BJ (cell line): ENCODE results near the gene NMRAL1. TPM values are rescaled to one million over a fixed set of nuclear protein-coding genes. Genes with fewer than 3 reads are reported as not detected.

Source experiments
- CTCF ChIA-PET: fragments of 350-600 bp; formaldehyde crosslinking; extraction: SDS; loops from one replicate; lab custom pipeline; 2021; ENCODE audit warnings: antibody characterized with exemption, inconsistent platforms; lab: Yijun Ruan, JAX
- POLR2A ChIA-PET: fragments of 300-600 bp; sonication (Branson Sonifier 250); formaldehyde crosslinking; extraction: SDS; loops from one replicate; lab custom pipeline; 2021; ENCODE audit warnings: antibody characterized with exemption; lab: Charles Lee
- DNase-seq: peaks from one replicate; pipeline ENCODE4 v3.0.0-alpha.2; 2011; ENCODE audit warnings: low read depth
- H3K27me3 ChIP-seq: 2 replicates; pipeline ENCODE4 v1.6.0; 2011; ENCODE audit warnings: low read length; ENCODE audit not compliant: control insufficient read depth, insufficient read depth
- H3K36me3 ChIP-seq: 2 replicates; pipeline ENCODE4 v1.5.1; 2011; ENCODE audit warnings: low read length; ENCODE audit not compliant: control insufficient read depth, insufficient read depth
- H3K4me3 ChIP-seq: 2 replicates; pipeline ENCODE4 v1.5.1; 2011; ENCODE audit warnings: low read depth, mild to moderate bottlenecking, control low read depth, low read length
- polyA plus RNA-seq: library from polyadenylated mRNA; depleted of rRNA; stranded (reverse); fragments of >200 nt; gene quantifications from 2 replicates; pipeline ENCODE4 v1.2.3, GENCODE V29; 2011
- TF ChIP-seq, protein P1 (sequence below): IDR thresholded peaks from 2 replicates; pipeline ENCODE4 v1.5.1; 2011; ENCODE audit warnings: low read depth, mild to moderate bottlenecking, control low read depth, inconsistent platforms, low read length, moderate library complexity; ENCODE audit not compliant: insufficient read depth

The NMRAL1 gene
- polyA plus RNA-seq, 1 experiment = 78.0 TPM

GRCh38 chr16:4420505-4421105 lies 53.8 kb downstream of the NMRAL1 start:
- Histone ChIP-seq H3K27me3 (no peaks in the 10 kb centered on the region), H3K36me3 (no peaks in the 10 kb centered on the region), H3K4me3 (no peak overlapping the region)
- DNase-seq = no peak
- ChIA-PET CTCF (no interaction called here), POLR2A (no interaction called here)
- TF ChIP-seq, protein P1, sequence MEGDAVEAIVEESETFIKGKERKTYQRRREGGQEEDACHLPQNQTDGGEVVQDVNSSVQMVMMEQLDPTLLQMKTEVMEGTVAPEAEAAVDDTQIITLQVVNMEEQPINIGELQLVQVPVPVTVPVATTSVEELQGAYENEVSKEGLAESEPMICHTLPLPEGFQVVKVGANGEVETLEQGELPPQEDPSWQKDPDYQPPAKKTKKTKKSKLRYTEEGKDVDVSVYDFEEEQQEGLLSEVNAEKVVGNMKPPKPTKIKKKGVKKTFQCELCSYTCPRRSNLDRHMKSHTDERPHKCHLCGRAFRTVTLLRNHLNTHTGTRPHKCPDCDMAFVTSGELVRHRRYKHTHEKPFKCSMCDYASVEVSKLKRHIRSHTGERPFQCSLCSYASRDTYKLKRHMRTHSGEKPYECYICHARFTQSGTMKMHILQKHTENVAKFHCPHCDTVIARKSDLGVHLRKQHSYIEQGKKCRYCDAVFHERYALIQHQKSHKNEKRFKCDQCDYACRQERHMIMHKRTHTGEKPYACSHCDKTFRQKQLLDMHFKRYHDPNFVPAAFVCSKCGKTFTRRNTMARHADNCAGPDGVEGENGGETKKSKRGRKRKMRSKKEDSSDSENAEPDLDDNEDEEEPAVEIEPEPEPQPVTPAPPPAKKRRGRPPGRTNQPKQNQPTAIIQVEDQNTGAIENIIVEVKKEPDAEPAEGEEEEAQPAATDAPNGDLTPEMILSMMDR = no peak

- ChIA-PET CTCF (interaction anchor here (0.6 to 2.9 kb wide), 3 partner anchors 16 to 482 kb away, joined by 4 to 10 read pairs (median 4); no protein-coding TSS in a partner anchor), POLR2A (interaction anchor here (0.6 kb wide), 1 partner anchor 44 kb away, joined by 3 read pairs; no protein-coding TSS in a partner anchor)
- TF ChIP-seq, protein P1 = no peak
- Histone ChIP-seq H3K4me3 (no peak overlapping the region), H3K27me3 (no peaks in the 10 kb centered on the region), H3K36me3 (no peaks in the 10 kb centered on the region)
- DNase-seq = no peak
Observed at GRCh38 chr16:4419402-4419959, 54.9 kb downstream of the NMRAL1 start.

GRCh38 chr16:4416200-4417032 lies 58.0 kb downstream of the NMRAL1 start, which contains the start of gene CORO7:
TSS of gene CORO7 (minus strand) at chr16:4416596. CDS start at chr16:4416518, 78 bp downstream.
- Histone ChIP-seq H3K36me3 (peaks cover 5% of the 10 kb centered on the region), H3K27me3 (no peaks in the 10 kb centered on the region), H3K4me3 (peak within 1 kb of the TSS; percentile 87)
- ChIA-PET POLR2A (no interaction called here), CTCF (interaction anchor here (0.8 to 2.5 kb wide), 5 partner anchors 14 to 134 kb away, joined by 3 to 14 read pairs (median 3); no protein-coding TSS in a partner anchor)
- TF ChIP-seq, protein P1 = no peak
- peak; percentile 50 for DNase-seq

- H3K27me3 ChIP-seq = no peaks in the 10 kb centered on the region
- POLR2A ChIA-PET = no interaction called here
- CTCF ChIA-PET = interaction anchor here (0.8 to 2.5 kb wide), 5 partner anchors 13 to 134 kb away, joined by 3 to 14 read pairs (median 3); no protein-coding TSS in a partner anchor
- TF ChIP-seq, protein P1 = peak; percentile 26; the same call in 1 of the 2 replicates
- no peak for DNase-seq
- H3K4me3 ChIP-seq = peak overlapping the region; percentile 87
- H3K36me3 ChIP-seq = peaks cover 5% of the 10 kb centered on the region
Observed at GRCh38 chr16:4415538-4416199, 58.8 kb downstream of the NMRAL1 start.
